HepG2 (cell line): ENCODE measurements around the gene KCNIP4. TPM values are rescaled to one million over a fixed set of nuclear protein-coding genes. Genes with fewer than 3 reads are reported as not detected.

ENCODE experiments used
- ATAC-seq: fragments of 200-7000 bp; cut with Tn5 transposase; 3 replicates; pipeline ENCODE4 v1.9.1; 2020; ENCODE audit warnings: mild to moderate bottlenecking, moderate library complexity
- BruUV-seq: library from RNA; stranded (reverse); fragments of 400-500 nt; replicated peaks from 2 replicates; lab custom pipeline; 2021; lab: Mats Ljungman, UMichigan
- CTCF ChIA-PET: fragments of 300-600 bp; formaldehyde crosslinking; extraction: SDS; loops from one replicate; lab custom pipeline; 2021; ENCODE audit warnings: low total read pairs, inconsistent platforms, low intra/inter-chr PET ratio; lab: Yijun Ruan, JAX
- POLR2A ChIA-PET: fragments of 350-600 bp; sonication (Branson Sonifier 250); formaldehyde crosslinking; loops from one replicate; lab custom pipeline; 2020; ENCODE audit warnings: antibody characterized with exemption, inconsistent platforms; lab: Yijun Ruan, JAX
- DNase-seq: peaks from one replicate; pipeline ENCODE4 v3.0.0-alpha.2; 2015; ENCODE audit warnings: low spot score
- FAIRE-seq: peaks from 3 replicates; lab custom pipeline; 2011; peaks lifted over from hg19 to GRCh38; lab: Jason Lieb, UNC
- H2AFZ ChIP-seq: one replicate; pipeline ENCODE4 v1.6.1; 2011; ENCODE audit warnings: low read length, inconsistent platforms
- H3K27ac ChIP-seq: fragments of 300-600 bp; 3 replicates; pipeline ENCODE4 v1.8.0; 2011; ENCODE audit warnings: mixed run types, mild to moderate bottlenecking, mixed read lengths, low read length, inconsistent platforms; ENCODE audit not compliant: insufficient read depth; ENCODE audit errors: extremely low read length
- H3K27me3 ChIP-seq, 2 experiments: fragments of 200-600 bp in 1 of 2; 2 replicates in 1 of 2; 3 replicates in 1 of 2; pipeline versions ENCODE4 v1.6.0 to v1.8.0; 2011; ENCODE audit warnings: low read length in 2 of 2, mild to moderate bottlenecking in 2 of 2, moderate library complexity in 2 of 2, inconsistent platforms in 1 of 2; ENCODE audit not compliant: insufficient read depth in 2 of 2, control insufficient read depth in 1 of 2
- H3K36me3 ChIP-seq, 2 experiments: fragments of 200-600 bp in 1 of 2; replicated peaks in 1 of 2; 2 replicates in 1 of 2; 3 replicates in 1 of 2; pipeline versions ENCODE4 v1.5.1 to v1.8.0; 2011; ENCODE audit warnings: low read length in 2 of 2, inconsistent platforms in 1 of 2; ENCODE audit not compliant: insufficient read depth in 2 of 2, control insufficient read depth in 1 of 2
- H3K4me1 ChIP-seq: 2 replicates; pipeline ENCODE4 v1.5.1; 2012; ENCODE audit warnings: low read length, inconsistent platforms; ENCODE audit not compliant: insufficient read depth
- H3K4me2 ChIP-seq: 2 replicates; pipeline ENCODE4 v1.6.0; 2011; ENCODE audit warnings: low read depth, low read length, inconsistent platforms
- H3K4me3 ChIP-seq, 3 experiments: fragments of 200-600 bp in 1 of 3; sonication (generic), shearing (Covaris generic) in 1 of 3; replicated peaks in 1 of 3; 2 replicates each; pipeline ENCODE4 v1.5.1; 2011 to 2016; ENCODE audit warnings: low read length in 3 of 3, inconsistent platforms in 2 of 3, low read depth in 2 of 3, mild to moderate bottlenecking in 2 of 3, control low read depth in 1 of 3, mixed read lengths in 1 of 3; ENCODE audit not compliant: insufficient read depth in 1 of 3
- H3K79me2 ChIP-seq: one replicate; pipeline ENCODE4 v1.6.1; 2011; ENCODE audit warnings: low read length, inconsistent platforms; ENCODE audit not compliant: insufficient read depth
- H3K9ac ChIP-seq: 2 replicates; pipeline ENCODE4 v1.6.0; 2011; ENCODE audit warnings: mild to moderate bottlenecking, low read depth, low read length, inconsistent platforms; ENCODE audit not compliant: insufficient read depth
- H3K9me3 ChIP-seq: 2 replicates; pipeline ENCODE4 v1.5.1; 2012; ENCODE audit warnings: mild to moderate bottlenecking, low read length
- H4K20me1 ChIP-seq: 2 replicates; pipeline ENCODE4 v1.6.0; 2011; ENCODE audit warnings: inconsistent platforms, mild to moderate bottlenecking, low read length, moderate library complexity; ENCODE audit not compliant: insufficient read depth
- E2F5 ChIP-seq: sonication (generic); formaldehyde crosslinking; conservative IDR thresholded peaks from 2 replicates; pipeline ENCODE4 v1.4.0; 2020; ENCODE audit warnings: missing genetic modification reagents
- ETS1 ChIP-seq: sonication (generic); formaldehyde crosslinking; IDR thresholded peaks from 2 replicates; pipeline ENCODE4 v1.4.0; 2020; ENCODE audit warnings: missing genetic modification reagents
- HHEX ChIP-seq: IDR thresholded peaks from 2 replicates; pipeline ENCODE4 v1.6.1; 2016; ENCODE audit warnings: control low read depth
- JARID2 ChIP-seq: sonication (generic); formaldehyde crosslinking; IDR thresholded peaks from 2 replicates; pipeline ENCODE4 v1.8.1; 2023; ENCODE audit warnings: missing genetic modification reagents, inconsistent platforms; ENCODE audit not compliant: insufficient replicate concordance
- MEIS2 ChIP-seq: sonication (generic); formaldehyde crosslinking; IDR thresholded peaks from 2 replicates; pipeline ENCODE4 v1.9.0; 2021; ENCODE audit warnings: mild to moderate bottlenecking, missing genetic modification reagents
- PITX1 ChIP-seq: sonication (generic); formaldehyde crosslinking; IDR thresholded peaks from 2 replicates; pipeline ENCODE4 v1.5.1; 2020; ENCODE audit warnings: mild to moderate bottlenecking, missing genetic modification reagents
- PRPF4 ChIP-seq: fragments of 200-400 bp; formaldehyde crosslinking; IDR thresholded peaks from 2 replicates; pipeline ENCODE4 v1.6.1; 2016; ENCODE audit warnings: low read length, low read depth; ENCODE audit not compliant: poor library complexity, severe bottlenecking
- SP2 ChIP-seq: sonication (generic); formaldehyde crosslinking; IDR thresholded peaks from 2 replicates; pipeline ENCODE4 v1.5.1; 2020; ENCODE audit warnings: mild to moderate bottlenecking, missing genetic modification reagents
- ZNF124 ChIP-seq: sonication (generic); formaldehyde crosslinking; IDR thresholded peaks from 2 replicates; pipeline ENCODE4 v1.4.0; 2020; ENCODE audit warnings: missing genetic modification reagents
- ZNF563 ChIP-seq: sonication (generic); formaldehyde crosslinking; IDR thresholded peaks from 2 replicates; pipeline ENCODE4 v1.8.0; 2022; ENCODE audit warnings: mild to moderate bottlenecking, moderate library complexity, missing genetic modification reagents
- ZNF816 ChIP-seq: sonication (generic); formaldehyde crosslinking; IDR thresholded peaks from 2 replicates; pipeline ENCODE4 v1.8.0; 2022; ENCODE audit warnings: missing genetic modification reagents, mild to moderate bottlenecking, borderline replicate concordance
- ZXDC ChIP-seq: sonication (generic); formaldehyde crosslinking; IDR thresholded peaks from 2 replicates; pipeline ENCODE4 v1.5.0; 2020; ENCODE audit warnings: mild to moderate bottlenecking, missing genetic modification reagents
- WGBS: methylation state at CpG from one replicate; pipeline ENCODE4 v1.1.6; 2017; ENCODE audit warnings: low lambda C conversion rate; 5-methylcytosine and 5-hydroxymethylcytosine counted together
- in situ Hi-C: cut with HindIII; loops from 2 replicates; pipeline ENCODE4 v1.10.0; 2017; ENCODE audit warnings: low pct_unique_long_range_greater_than_20kb; ENCODE audit not compliant: extremely low pct_ligation_motif_present
- intact Hi-C: fragments of 100-400 bp; cut with micrococcal nuclease; formaldehyde crosslinking; loops from one replicate; pipeline ENCODE4 v1.10.0; 2022; ENCODE audit not compliant: unreplicated experiment
- polyA plus RNA-seq, 8 experiments: library from polyadenylated mRNA; depleted of rRNA in 3 of 8; stranded (reverse) in 7 of 8; unstranded in 1 of 8; fragments of >200 nt; fragmentation: Illumina TruSeq in 4 of 8; extraction: Trizol in 4 of 8; gene quantifications; 2 replicates each; pipeline versions ENCODE4 v1.2.1 to v1.2.3, GENCODE V29; 2011 to 2016; ENCODE audit warnings: low read depth in 4 of 8, missing spikeins in 1 of 8, mixed read lengths in 1 of 8; ENCODE audit not compliant: insufficient read depth in 1 of 8
- total RNA-seq, 5 experiments: library from RNA; depleted of rRNA; stranded (reverse); fragments of >200 nt; fragmentation: Illumina TruSeq; extraction: Trizol; gene quantifications; 2 replicates each; pipeline ENCODE4 v1.2.3, GENCODE V29; 2016; ENCODE audit warnings: low read depth in 1 of 5

Gene KCNIP4
- total and polyA plus RNA-seq, 2 of the 13 experiments (the other 11 are each of a cell fraction or from before 2014, with no cell fraction given): 0.09 TPM; not detected in 1

GRCh38 chr4:21757248-21757647 lies 191.3 kb downstream of the KCNIP4 start (continued):
- TF ChIP-seq ETS1 (CRISPR knock-in tag): no peak
- TF ChIP-seq, all 625 proteins: peak for 0

- ATAC-seq: no peak
- CTCF ChIA-PET: no interaction called here
- FAIRE-seq: no peak
- in situ Hi-C loops: loop anchor here (25.0 kb wide), 1 partner anchor 991 kb away; no protein-coding TSS in a partner anchor
- Histone ChIP-seq H3K9ac (no peak overlapping the region), H3K4me1 (no peaks in the 10 kb centered on the region), H3K9me3 (no peaks in the 10 kb centered on the region), H2AFZ (no peak overlapping the region)
- POLR2A ChIA-PET: no interaction called here
- WGBS: 8% methylated on average over 3 of the region's 3 CpGs
- TF ChIP-seq HHEX (CRISPR knock-in tag) (no peak), ZNF816 (no peak), PITX1 (CRISPR knock-in tag) (no peak), ZXDC (no peak), E2F5 (CRISPR knock-in tag) (no peak), ZNF563 (no peak), SP2 (CRISPR knock-in tag) (no peak), ZNF124 (no peak), PRPF4 (no peak), JARID2 (CRISPR knock-in tag) (no peak), MEIS2 (no peak)
- TF ChIP-seq, all 625 proteins: peak for 0
- no peak for DNase-seq
- H3K79me2 ChIP-seq: no peaks in the 10 kb centered on the region
- no peak overlapping the region for H3K27ac ChIP-seq
- intact Hi-C loops: no loop called here
- H3K27me3 ChIP-seq: no peaks in the 10 kb centered on the region
- no TSS peak for BruUV-seq
- no peak overlapping the region for H3K4me3 ChIP-seq
- no peak overlapping the region for H3K4me2 ChIP-seq
- no peaks in the 10 kb centered on the region; the same call in 1 of the 2 replicates for H4K20me1 ChIP-seq
- H3K36me3 ChIP-seq: no peaks in the 10 kb centered on the region
Observed at GRCh38 chr4:21753084-21753760, 195.3 kb downstream of the KCNIP4 start.
